ENCODE measurements around the gene KDM4B. TPM values are rescaled to one million over a fixed set of nuclear protein-coding genes. Genes with fewer than 3 reads are reported as not detected.

The KDM4B gene
- polyA plus RNA-seq, 1 of the 3 experiments (the other 2 are of a cell fraction): 12.2 TPM

- no peak for TF ChIP-seq IRF3 (IDR thresholded peaks at IDR 0.05; ENCODE audit: low read depth, low read length)
Measured at GRCh38 chr19:4996701-4997100, 27.8 kb downstream of the KDM4B start (continued).

- Histone ChIP-seq H3K9me2 (no peaks in the 10 kb centered on the region), H3K79me2 (ENCODE audit: insufficient read depth) (peaks cover 91% of the 10 kb centered on the region), H3K4me3 (ENCODE audit: low read depth in 2 of 2, low read length in 1 of 2) (no peak overlapping the region), H3K36me3 (replicated peaks in 1 of 2; ENCODE audit: control insufficient read depth in 1 of 2, insufficient read depth in 2 of 2, low read length in 1 of 2) (peaks cover 3 to 7% of the 10 kb centered on the region in 2 experiments), H3F3A (replicated peaks; ENCODE audit: insufficient read depth) (peaks cover 10% of the 10 kb centered on the region), H3K4me1 (ENCODE audit: control insufficient read depth in 1 of 2, insufficient read depth in 2 of 2, low read depth in 1 of 2, low read length in 1 of 2) (peaks cover 0 to 7% of the 10 kb centered on the region in 2 experiments; a peak in 1 of 4 replicates), H3K9ac (no peak overlapping the region), H4K20me1 (ENCODE audit: insufficient read depth) (peaks cover 72% of the 10 kb centered on the region), H3K4me2 (no peak overlapping the region), H3K27me3 (ENCODE audit: insufficient read depth) (no peaks in the 10 kb centered on the region), H2AFZ (ENCODE audit: low read depth) (no peak overlapping the region), H3K27ac (ENCODE audit: low read depth in 2 of 2, low read length in 1 of 2) (no peak overlapping the region), H3K9me3 (no peaks in the 10 kb centered on the region)
- POLR2A ChIA-PET: no interaction called here
- DNase-seq: no peak
- WGBS (ENCODE audit: low lambda C conversion rate): 75% methylated on average over 1 of the region's 12 CpGs
- no peak for TF ChIP-seq NRF1 (IDR thresholded peaks at IDR 0.05; ENCODE audit: low read depth, low read length)
- no peak for TF ChIP-seq MEF2A (IDR thresholded peaks at IDR 0.05; ENCODE audit: borderline replicate concordance, low read depth)
- no peak for TF ChIP-seq GABPA (IDR thresholded peaks at IDR 0.05; ENCODE audit: low read depth)
- TF ChIP-seq FOSL2 (IDR thresholded peaks at IDR 0.05; ENCODE audit: borderline replicate concordance, low read depth): no peak
- TF ChIP-seq ELF1 (IDR thresholded peaks at IDR 0.05): no peak
- no peak for TF ChIP-seq TEAD4 (IDR thresholded peaks at IDR 0.05; ENCODE audit: borderline replicate concordance, insufficient read depth)
- TF ChIP-seq USF1 (IDR thresholded peaks at IDR 0.05; ENCODE audit: borderline replicate concordance, low read depth): no peak
- no peak for TF ChIP-seq REST (IDR thresholded peaks at IDR 0.05; ENCODE audit: low read depth, low read length)
- no peak for TF ChIP-seq FOXJ3 (CRISPR knock-in tag; IDR thresholded peaks at IDR 0.05)
- no peak for TF ChIP-seq SIN3A (IDR thresholded peaks at IDR 0.05; ENCODE audit: borderline replicate concordance, low read depth, low read length)
- no peak for TF ChIP-seq RFX5 (IDR thresholded peaks at IDR 0.05; ENCODE audit: low read length)
- TF ChIP-seq TAF1 (IDR thresholded peaks at IDR 0.05; ENCODE audit: borderline replicate concordance, low read depth, low read length): no peak
- no peak for TF ChIP-seq GATA2 (CRISPR knock-in tag; IDR thresholded peaks at IDR 0.05)
- TF ChIP-seq CHD2 (IDR thresholded peaks at IDR 0.05; ENCODE audit: low read length, partially characterized antibody): no peak
- TF ChIP-seq EZH2phosphoT487 (IDR thresholded peaks at IDR 0.05; ENCODE audit: borderline replicate concordance, low read depth): no peak
- TF ChIP-seq RCOR1 (IDR thresholded peaks at IDR 0.05; ENCODE audit: low read length): no peak
- TF ChIP-seq MXI1 (IDR thresholded peaks at IDR 0.05; ENCODE audit: low read depth, low read length): no peak
- TF ChIP-seq TCF12 (IDR thresholded peaks at IDR 0.05): no peak
- CTCF ChIA-PET: interaction anchor here (1.2 kb wide), 1 partner anchor 34 kb away, joined by 4 read pairs; no protein-coding TSS in a partner anchor
Measured at GRCh38 chr19:4997297-4997696, 28.4 kb downstream of the KDM4B start.
